Measurements from ENCODE around the gene CST9L. TPM values are rescaled to one million over a fixed set of nuclear protein-coding genes. Genes with fewer than 3 reads are reported as not detected.
A peak's percentile ranks its signal among the peaks of the same experiment; 100 is the strongest.

The CST9L gene
- total RNA-seq, 1 experiment from 2014 or later = not detected

- in situ Hi-C loops (cut with HindIII; ENCODE audit: low pct_unique_long_range_greater_than_20kb, low sequenced_read_pairs) = no loop called here
- no peak for DNase-seq (ENCODE audit: low read depth)
Measured at GRCh38 chr20:23562721-23563342, 5.5 kb downstream of the CST9L start.

GRCh38 chr20:23554401-23554800 lies 13.9 kb downstream of the CST9L start:
- DNase-seq (ENCODE audit: low read depth) = no peak

GRCh38 chr20:23551786-23552185 lies 16.5 kb downstream of the CST9L start:
- no peak for DNase-seq (ENCODE audit: low read depth)
- in situ Hi-C loops (cut with HindIII; ENCODE audit: low pct_unique_long_range_greater_than_20kb, low sequenced_read_pairs) = no loop called here

More at GRCh38 chr20:23554401-23554800, 13.9 kb downstream of the CST9L start:
- in situ Hi-C loops (cut with HindIII; ENCODE audit: low pct_unique_long_range_greater_than_20kb, low sequenced_read_pairs) = no loop called here

GRCh38 chr20:23551383-23551782 lies 16.9 kb downstream of the CST9L start:
- in situ Hi-C loops (cut with HindIII; ENCODE audit: low pct_unique_long_range_greater_than_20kb, low sequenced_read_pairs) = no loop called here
- DNase-seq (ENCODE audit: low read depth) = no peak

GRCh38 chr20:23550227-23550626 lies 18.1 kb downstream of the CST9L start:
- no peak for DNase-seq (ENCODE audit: low read depth)
- in situ Hi-C loops (cut with HindIII; ENCODE audit: low pct_unique_long_range_greater_than_20kb, low sequenced_read_pairs) = no loop called here

GRCh38 chr20:23548408-23548807 lies 19.9 kb downstream of the CST9L start:
- DNase-seq (ENCODE audit: low read depth) = no peak
- in situ Hi-C loops (cut with HindIII; ENCODE audit: low pct_unique_long_range_greater_than_20kb, low sequenced_read_pairs) = no loop called here

GRCh38 chr20:23547613-23548012 lies 20.7 kb downstream of the CST9L start:
- in situ Hi-C loops (cut with HindIII; ENCODE audit: low pct_unique_long_range_greater_than_20kb, low sequenced_read_pairs) = no loop called here
- no peak for DNase-seq (ENCODE audit: low read depth)

- no peak for DNase-seq (ENCODE audit: low read depth)
- in situ Hi-C loops (cut with HindIII; ENCODE audit: low pct_unique_long_range_greater_than_20kb, low sequenced_read_pairs) = no loop called here
Measured at GRCh38 chr20:23546435-23547144, 21.7 kb downstream of the CST9L start.

GRCh38 chr20:23544133-23544532 lies 24.2 kb downstream of the CST9L start:
- in situ Hi-C loops (cut with HindIII; ENCODE audit: low pct_unique_long_range_greater_than_20kb, low sequenced_read_pairs) = no loop called here
- DNase-seq (ENCODE audit: low read depth) = no peak

- in situ Hi-C loops (cut with HindIII; ENCODE audit: low pct_unique_long_range_greater_than_20kb, low sequenced_read_pairs) = no loop called here
- DNase-seq (ENCODE audit: low read depth) = no peak
Measured at GRCh38 chr20:23542801-23543200, 25.5 kb downstream of the CST9L start.

- in situ Hi-C loops (cut with HindIII; ENCODE audit: low pct_unique_long_range_greater_than_20kb, low sequenced_read_pairs) = no loop called here
Measured at GRCh38 chr20:23541776-23542175, 26.5 kb downstream of the CST9L start.

GRCh38 chr20:23541330-23541729 lies 27.0 kb downstream of the CST9L start:
- in situ Hi-C loops (cut with HindIII; ENCODE audit: low pct_unique_long_range_greater_than_20kb, low sequenced_read_pairs) = no loop called here
- peak; percentile 35 for DNase-seq (ENCODE audit: low read depth)

More at GRCh38 chr20:23541776-23542175, 26.5 kb downstream of the CST9L start:
- DNase-seq (ENCODE audit: low read depth) = no peak

GRCh38 chr20:23540624-23541023 lies 27.7 kb downstream of the CST9L start:
- in situ Hi-C loops (cut with HindIII; ENCODE audit: low pct_unique_long_range_greater_than_20kb, low sequenced_read_pairs) = no loop called here
- DNase-seq (ENCODE audit: low read depth) = no peak

- in situ Hi-C loops (cut with HindIII; ENCODE audit: low pct_unique_long_range_greater_than_20kb, low sequenced_read_pairs) = no loop called here
- DNase-seq (ENCODE audit: low read depth) = no peak
Measured at GRCh38 chr20:23537030-23537429, 31.3 kb downstream of the CST9L start.

- in situ Hi-C loops (cut with HindIII; ENCODE audit: low pct_unique_long_range_greater_than_20kb, low sequenced_read_pairs) = no loop called here
- no peak for DNase-seq (ENCODE audit: low read depth)
Measured at GRCh38 chr20:23536328-23536974, 31.8 kb downstream of the CST9L start.

- in situ Hi-C loops (cut with HindIII; ENCODE audit: low pct_unique_long_range_greater_than_20kb, low sequenced_read_pairs) = no loop called here
- no peak for DNase-seq (ENCODE audit: low read depth)
Measured at GRCh38 chr20:23534801-23535593, 33.3 kb downstream of the CST9L start.

GRCh38 chr20:23533161-23533560 lies 35.1 kb downstream of the CST9L start:
- no peak for DNase-seq (ENCODE audit: low read depth)
- in situ Hi-C loops (cut with HindIII; ENCODE audit: low pct_unique_long_range_greater_than_20kb, low sequenced_read_pairs) = no loop called here

- DNase-seq (ENCODE audit: low read depth) = no peak
- in situ Hi-C loops (cut with HindIII; ENCODE audit: low pct_unique_long_range_greater_than_20kb, low sequenced_read_pairs) = no loop called here
Measured at GRCh38 chr20:23532533-23532932, 35.8 kb downstream of the CST9L start.

Measured in Caki2 (cell line).